ENCODE measurements around the gene PCDHGA10.

PCDHGA10 gene

GRCh38 chr5:141437221-141437620 is 24.4 kb downstream of the PCDHGA10 start:
- no peak overlapping the region for H3K27ac ChIP-seq
- TF ChIP-seq ZFX (IDR thresholded peaks at IDR 0.05; ENCODE audit: borderline replicate concordance): no peak
- TF ChIP-seq CTCF (IDR thresholded peaks at IDR 0.05): no peak

- TF ChIP-seq CTCF (IDR thresholded peaks at IDR 0.05): no peak
- no peak for TF ChIP-seq ZFX (IDR thresholded peaks at IDR 0.05; ENCODE audit: borderline replicate concordance)
- no peak overlapping the region for H3K27ac ChIP-seq
Measured at GRCh38 chr5:141439411-141440141, 26.8 kb downstream of the PCDHGA10 start.

- no peak for TF ChIP-seq CTCF (IDR thresholded peaks at IDR 0.05)
- no peak for TF ChIP-seq ZFX (IDR thresholded peaks at IDR 0.05; ENCODE audit: borderline replicate concordance)
- H3K27ac ChIP-seq: no peak overlapping the region
Measured at GRCh38 chr5:141440341-141440740, 27.6 kb downstream of the PCDHGA10 start.

- TF ChIP-seq ZFX (IDR thresholded peaks at IDR 0.05; ENCODE audit: borderline replicate concordance) (no peak), CTCF (IDR thresholded peaks at IDR 0.05) (no peak)
- no peak overlapping the region for H3K27ac ChIP-seq
Measured at GRCh38 chr5:141441571-141442170, 28.9 kb downstream of the PCDHGA10 start.

GRCh38 chr5:141465351-141465750 is 52.6 kb downstream of the PCDHGA10 start:
- no peak overlapping the region for H3K27ac ChIP-seq
- TF ChIP-seq CTCF (IDR thresholded peaks at IDR 0.05) (no peak), ZFX (IDR thresholded peaks at IDR 0.05; ENCODE audit: borderline replicate concordance) (no peak)

Data from 22Rv1 (cell line).